Central memory CD8-positive, alpha-beta T cell (primary cell): Measurements from ENCODE around the gene DBNDD1.
"Not testable (repeated sequence)": the region's sequence is repeated elsewhere in the genome, so short reads cannot be mapped to it uniquely, and the experiment has no call there.

ENCODE experiments used
- ATAC-seq: fragments of 150-1000 bp; cut with Tn5 transposase; replicated peaks from 2 replicates; pipeline ENCODE4 v1.10.0; 2022; ENCODE audit warnings: mild to moderate bottlenecking, moderate FRiP score, moderate number of reproducible peaks; ENCODE audit not compliant: poor library complexity, severe bottlenecking; ENCODE audit errors: extremely low read depth
- DNase-seq, 2 donors: peaks; one replicate each; pipeline ENCODE4 v3.0.0; 2021; ENCODE audit warnings: low spot score in 2 of 2
- H3K27ac Mint-ChIP-seq: one replicate; pipeline ENCODE4 v1.8.0; 2022; ENCODE audit warnings: low read depth, mild to moderate bottlenecking, moderate library complexity, mixed read lengths
- H3K27me3 Mint-ChIP-seq: one replicate; pipeline ENCODE4 v1.8.0; 2022; ENCODE audit warnings: mixed read lengths
- H3K36me3 Mint-ChIP-seq: one replicate; pipeline ENCODE4 v1.8.0; 2022; ENCODE audit warnings: mild to moderate bottlenecking, moderate library complexity, mixed read lengths; ENCODE audit not compliant: insufficient read depth
- H3K4me1 Mint-ChIP-seq: one replicate; pipeline ENCODE4 v1.8.0; 2022; ENCODE audit warnings: mixed read lengths
- H3K4me3 Mint-ChIP-seq: one replicate; pipeline ENCODE4 v1.8.0; 2022; ENCODE audit warnings: mild to moderate bottlenecking, moderate library complexity, mixed read lengths
- H3K9me3 Mint-ChIP-seq: one replicate; pipeline ENCODE4 v1.8.0; 2022; ENCODE audit warnings: mixed read lengths

The DBNDD1 gene, protein sequence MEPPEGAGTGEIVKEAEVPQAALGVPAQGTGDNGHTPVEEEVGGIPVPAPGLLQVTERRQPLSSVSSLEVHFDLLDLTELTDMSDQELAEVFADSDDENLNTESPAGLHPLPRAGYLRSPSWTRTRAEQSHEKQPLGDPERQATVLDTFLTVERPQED

GRCh38 chr16:90018652-90019542 is at the start of gene DBNDD1:
DBNDD1 (minus strand) TSS chr16:90019456; CDS start chr16:90019341, 115 bp downstream.
- H3K27me3 Mint-ChIP-seq = no peaks in the 10 kb centered on the region
- no peak for DNase-seq
- H3K4me1 Mint-ChIP-seq = peaks cover 15% of the 10 kb centered on the region
- ATAC-seq = peak; percentile 37
- peak within 1 kb of the TSS; percentile 75 for H3K4me3 Mint-ChIP-seq
- no peak within 1 kb of the TSS for H3K27ac Mint-ChIP-seq
- H3K36me3 Mint-ChIP-seq = peaks cover 1% of the 10 kb centered on the region
- H3K9me3 Mint-ChIP-seq = no peaks in the 10 kb centered on the region

GRCh38 chr16:90061437-90061836 is 42.2 kb upstream of the DBNDD1 start:
- no peak for ATAC-seq
- Mint-ChIP-seq H3K27ac (no peak overlapping the region), H3K4me3 (no peak overlapping the region)

DNA sequence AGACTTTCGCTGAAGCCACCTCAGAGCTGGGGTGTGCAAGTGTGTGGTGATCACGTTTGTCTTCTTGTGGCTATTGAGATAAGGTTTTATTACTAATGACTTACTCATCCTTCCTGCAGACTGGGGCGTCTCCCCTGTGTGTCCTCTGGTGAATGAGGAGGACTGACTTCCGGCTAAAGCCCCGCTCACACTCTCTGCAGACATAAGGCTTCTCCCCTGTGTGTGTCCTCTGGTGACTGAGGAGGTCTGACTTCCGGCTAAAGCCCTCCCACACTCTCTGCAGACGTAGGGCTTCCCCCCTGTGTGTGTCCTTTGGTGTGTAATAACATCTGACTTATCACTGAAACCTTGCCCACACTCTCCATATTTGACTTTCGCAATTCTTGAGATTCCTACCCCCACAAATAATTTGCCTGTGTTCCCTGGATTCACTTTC is 38.5 kb upstream of the DBNDD1 start:
- ATAC-seq = peak; percentile 78
- Mint-ChIP-seq H3K9me3 (peaks cover 16% of the 10 kb centered on the region), H3K27me3 (peaks cover 8% of the 10 kb centered on the region), H3K4me1 (peaks cover 15% of the 10 kb centered on the region), H3K36me3 (peaks cover 5% of the 10 kb centered on the region), H3K4me3 (no peak overlapping the region), H3K27ac (no peak overlapping the region)
- no peak for DNase-seq

More at GRCh38 chr16:90061437-90061836, 42.2 kb upstream of the DBNDD1 start:
- H3K36me3 Mint-ChIP-seq = peaks cover under 1% of the 10 kb centered on the region
- DNase-seq = no peak
- H3K27me3 Mint-ChIP-seq = peaks cover 31% of the 10 kb centered on the region
- no peaks in the 10 kb centered on the region for H3K9me3 Mint-ChIP-seq
- H3K4me1 Mint-ChIP-seq = peaks cover 15% of the 10 kb centered on the region

- H3K4me3 Mint-ChIP-seq, H3K36me3 Mint-ChIP-seq, H3K27me3 Mint-ChIP-seq, H3K27ac Mint-ChIP-seq, ATAC-seq, DNase-seq: not testable (repeated sequence)
- Mint-ChIP-seq H3K9me3 (peaks cover 16% of the 10 kb centered on the region), H3K4me1 (peaks cover 15% of the 10 kb centered on the region)
These were observed 37.3 kb upstream of the DBNDD1 start for GRCh38 chr16:90056521-90056920.

- Mint-ChIP-seq H3K36me3 (peaks cover 5% of the 10 kb centered on the region), H3K9me3 (peaks cover 16% of the 10 kb centered on the region), H3K27ac (no peak overlapping the region), H3K27me3 (no peaks in the 10 kb centered on the region), H3K4me3 (no peak overlapping the region), H3K4me1 (peaks cover 15% of the 10 kb centered on the region)
- DNase-seq = no peak
- no peak for ATAC-seq
These were observed 36.1 kb upstream of the DBNDD1 start for GRCh38 chr16:90055371-90055770.

GRCh38 chr16:90054554-90054953 is 35.3 kb upstream of the DBNDD1 start:
- ATAC-seq = no peak
- Mint-ChIP-seq H3K4me3 (no peak overlapping the region), H3K9me3 (peaks cover 16% of the 10 kb centered on the region)

DNA sequence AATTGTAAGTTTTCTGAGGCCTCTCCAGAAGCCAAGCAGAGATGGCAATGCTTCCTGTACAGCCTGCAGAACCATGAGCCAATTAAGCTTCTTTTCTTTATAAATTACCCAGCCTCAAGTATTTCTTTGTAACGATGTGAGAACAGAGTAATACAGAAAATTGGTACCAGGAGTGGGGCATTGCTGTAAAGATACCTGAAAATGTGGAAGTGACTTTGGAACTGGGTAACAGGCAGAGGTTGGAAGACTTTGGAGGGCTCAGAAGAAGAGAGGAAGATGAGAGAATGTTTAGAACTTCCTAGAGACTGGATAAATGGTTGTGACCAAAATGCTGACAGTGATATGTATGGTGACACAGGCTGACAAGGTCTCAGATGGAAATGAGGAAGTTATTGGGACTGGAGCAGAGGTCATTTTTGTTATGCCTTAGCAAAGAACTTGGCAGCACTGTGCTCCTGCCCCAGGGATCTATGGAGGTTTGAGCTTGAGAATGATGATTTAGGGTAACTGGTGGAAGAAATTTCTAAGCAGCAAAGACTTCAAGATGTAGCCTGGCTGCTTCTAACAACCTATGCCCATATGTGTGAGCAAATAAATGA is 34.7 kb upstream of the DBNDD1 start:
- Mint-ChIP-seq H3K4me1 (peaks cover 15% of the 10 kb centered on the region), H3K27ac (no peak overlapping the region), H3K9me3 (peaks cover 16% of the 10 kb centered on the region), H3K36me3 (peaks cover 5% of the 10 kb centered on the region), H3K4me3 (no peak overlapping the region), H3K27me3 (no peaks in the 10 kb centered on the region)
- ATAC-seq (no peak), DNase-seq (no peak)

More at GRCh38 chr16:90054554-90054953, 35.3 kb upstream of the DBNDD1 start:
- Mint-ChIP-seq H3K4me1 (peaks cover 15% of the 10 kb centered on the region), H3K27me3 (no peaks in the 10 kb centered on the region), H3K27ac (no peak overlapping the region), H3K36me3 (peaks cover 5% of the 10 kb centered on the region)
- no peak for DNase-seq

DNA sequence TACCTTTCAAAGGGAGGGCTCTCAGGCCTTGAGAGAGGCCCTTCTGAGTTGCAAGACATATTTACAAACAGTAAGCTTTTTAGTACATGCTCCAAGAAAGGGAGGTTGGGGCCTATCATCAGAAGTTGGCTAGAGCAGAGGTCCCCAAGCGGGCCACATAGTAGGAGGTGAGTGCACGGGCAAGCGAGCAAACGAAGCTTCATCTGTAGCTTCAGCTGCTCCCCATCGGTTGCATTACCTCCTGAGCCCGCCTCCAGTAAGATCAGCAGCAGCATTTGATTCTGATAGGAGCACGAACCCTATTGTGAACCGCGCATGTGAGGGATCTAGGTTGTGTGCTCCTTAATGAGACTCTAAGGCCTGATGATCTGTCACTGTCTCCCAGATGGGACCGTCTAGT is 31.7 kb upstream of the DBNDD1 start:
- Mint-ChIP-seq H3K4me3 (no peak overlapping the region), H3K4me1 (peaks cover 6% of the 10 kb centered on the region), H3K27me3 (peaks cover 9% of the 10 kb centered on the region), H3K9me3 (peaks cover 16% of the 10 kb centered on the region), H3K36me3 (peaks cover 17% of the 10 kb centered on the region), H3K27ac (no peak overlapping the region)
- DNase-seq = no peak
- no peak for ATAC-seq

DNA sequence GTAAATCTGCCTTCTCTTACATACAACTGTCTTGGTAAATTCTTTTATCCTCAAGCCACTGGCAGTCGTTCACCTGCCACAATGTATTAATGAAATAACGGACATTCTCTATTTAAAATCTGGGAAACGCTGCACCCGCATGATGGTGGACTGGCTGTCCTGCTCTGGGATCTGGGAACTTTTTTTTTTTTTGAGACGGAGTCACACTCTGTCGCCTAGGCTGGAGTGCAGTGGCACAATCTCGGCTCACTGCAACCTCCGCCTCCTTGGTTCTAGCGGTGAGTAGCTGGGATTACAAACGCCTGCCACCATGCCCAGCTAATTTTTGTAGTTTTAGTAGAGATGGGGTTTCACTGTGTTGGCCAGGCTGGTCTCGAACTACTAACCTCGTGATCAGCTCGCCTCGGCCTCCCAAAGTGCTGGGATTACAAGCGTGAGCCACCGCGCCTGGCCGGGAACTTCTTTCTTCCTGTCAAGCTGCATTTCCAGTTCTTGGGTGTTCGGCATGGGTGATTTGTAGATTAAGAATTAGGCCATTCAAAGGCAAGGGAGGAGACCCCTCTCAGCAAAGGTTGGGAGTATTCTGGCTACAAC is 29.6 kb upstream of the DBNDD1 start:
- ATAC-seq (no peak), DNase-seq (no peak)
- H3K27me3 Mint-ChIP-seq = peaks cover 28% of the 10 kb centered on the region
- H3K4me3 Mint-ChIP-seq = no peak overlapping the region
- peaks cover 10% of the 10 kb centered on the region for H3K9me3 Mint-ChIP-seq
- H3K36me3 Mint-ChIP-seq = peaks cover 21% of the 10 kb centered on the region
- peak overlapping the region; percentile 76 for H3K27ac Mint-ChIP-seq
- peaks cover 6% of the 10 kb centered on the region for H3K4me1 Mint-ChIP-seq

GRCh38 chr16:90048347-90048722 is 29.1 kb upstream of the DBNDD1 start:
- DNase-seq (no peak), ATAC-seq (peak; percentile 19)
- peak overlapping the region; percentile 48 for H3K4me3 Mint-ChIP-seq
- H3K36me3 Mint-ChIP-seq = peaks cover 21% of the 10 kb centered on the region
- H3K4me1 Mint-ChIP-seq = peaks cover 6% of the 10 kb centered on the region
- H3K27me3 Mint-ChIP-seq = peaks cover 30% of the 10 kb centered on the region
- H3K9me3 Mint-ChIP-seq = peaks cover 5% of the 10 kb centered on the region
- H3K27ac Mint-ChIP-seq = peak overlapping the region; percentile 76

GRCh38 chr16:90047714-90048346 is 28.6 kb upstream of the DBNDD1 start:
- Mint-ChIP-seq H3K4me3 (peak overlapping the region; percentile 48), H3K27me3 (peaks cover 32% of the 10 kb centered on the region), H3K36me3 (peaks cover 18% of the 10 kb centered on the region), H3K4me1 (peaks cover 6% of the 10 kb centered on the region), H3K9me3 (no peaks in the 10 kb centered on the region), H3K27ac (peak overlapping the region; percentile 76)
- no peak for ATAC-seq
- no peak for DNase-seq
